ENCODE data around the gene LEFTY2. TPM values are rescaled to one million over a fixed set of nuclear protein-coding genes. Genes with fewer than 3 reads are reported as not detected.

Gene LEFTY2
- total and polyA plus RNA-seq, 10 of the 15 experiments (the other 5 are each of a cell fraction or from before 2014, with no cell fraction given): not detected

DNA sequence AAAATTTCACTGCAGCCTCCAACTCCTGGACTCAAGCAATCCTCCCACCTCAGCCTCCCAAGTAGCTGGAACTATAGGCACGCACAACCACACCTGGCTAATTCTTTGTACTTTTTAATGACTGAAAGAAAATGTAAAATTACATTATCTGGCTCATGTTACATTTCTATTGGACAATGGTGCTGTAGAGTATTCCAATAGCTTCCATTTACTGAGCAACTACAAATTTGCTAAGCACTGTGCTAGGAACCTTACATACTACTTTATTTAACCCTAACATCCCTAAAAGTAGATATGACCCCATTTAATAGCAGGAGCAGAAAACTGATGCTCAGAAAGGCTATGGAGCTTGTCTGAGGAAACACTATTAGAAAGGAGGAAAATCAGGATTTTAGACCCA, 38.4 kb upstream of the LEFTY2 start:
- Histone ChIP-seq H3K79me2 (ENCODE audit: control insufficient read depth, insufficient read depth, low read length) (no peaks in the 10 kb centered on the region), H3K9me3 (replicated peaks; ENCODE audit: control insufficient read depth, insufficient read depth, low read length) (peaks cover 15% of the 10 kb centered on the region; the same call in 2 of the 3 replicates), H3K4me1 (ENCODE audit: control insufficient read depth, insufficient read depth, low read length) (0 out of 2 replicates have a peak, but pooled peaks cover 5% of the 10 kb centered on the region), H2AFZ (ENCODE audit: control insufficient read depth, low read depth, low read length) (no peak overlapping the region), H3K27me3 (replicated peaks in 1 of 2; ENCODE audit: control insufficient read depth in 2 of 2, insufficient read depth in 2 of 2, low read length in 1 of 2) (no peaks in the 10 kb centered on the region), H3K9ac (ENCODE audit: control insufficient read depth, insufficient read depth, low read length) (no peak overlapping the region), H3K36me3 (ENCODE audit: control insufficient read depth in 2 of 2, insufficient read depth in 2 of 2, low read length in 1 of 2) (peaks cover 2 to 28% of the 10 kb centered on the region in 2 experiments), H3K27ac (ENCODE audit: control insufficient read depth, insufficient read depth) (no peak overlapping the region), H3K4me2 (ENCODE audit: control insufficient read depth, insufficient read depth) (no peak overlapping the region), H4K20me1 (ENCODE audit: control insufficient read depth, insufficient read depth) (no peaks in the 10 kb centered on the region), H3K4me3 (no peak overlapping the region)
- no TSS peak for BruUV-seq (replicated peaks)
- intact Hi-C loops (cut with micrococcal nuclease; ENCODE audit: unreplicated experiment): loop anchor here (5.0 kb wide), 1 partner anchor 143 kb away; no protein-coding TSS in a partner anchor
- DNase-seq (ENCODE audit: low read depth, low spot score) (no peak), FAIRE-seq (no peak), ATAC-seq (no peak)
- SMC1A ChIA-PET (ENCODE audit: uncharacterized antibody, unreplicated experiment): interaction anchor here (0.8 to 2.0 kb wide), 4 partner anchors 8 to 85 kb away, joined by 3 to 16 read pairs (median 8); no protein-coding TSS in a partner anchor
- POLR2A ChIA-PET: interaction anchor here (0.5 to 0.9 kb wide), 3 partner anchors 12 to 132 kb away, joined by 3 to 7 read pairs (median 4); no protein-coding TSS in a partner anchor
- TF ChIP-seq, protein P1, sequence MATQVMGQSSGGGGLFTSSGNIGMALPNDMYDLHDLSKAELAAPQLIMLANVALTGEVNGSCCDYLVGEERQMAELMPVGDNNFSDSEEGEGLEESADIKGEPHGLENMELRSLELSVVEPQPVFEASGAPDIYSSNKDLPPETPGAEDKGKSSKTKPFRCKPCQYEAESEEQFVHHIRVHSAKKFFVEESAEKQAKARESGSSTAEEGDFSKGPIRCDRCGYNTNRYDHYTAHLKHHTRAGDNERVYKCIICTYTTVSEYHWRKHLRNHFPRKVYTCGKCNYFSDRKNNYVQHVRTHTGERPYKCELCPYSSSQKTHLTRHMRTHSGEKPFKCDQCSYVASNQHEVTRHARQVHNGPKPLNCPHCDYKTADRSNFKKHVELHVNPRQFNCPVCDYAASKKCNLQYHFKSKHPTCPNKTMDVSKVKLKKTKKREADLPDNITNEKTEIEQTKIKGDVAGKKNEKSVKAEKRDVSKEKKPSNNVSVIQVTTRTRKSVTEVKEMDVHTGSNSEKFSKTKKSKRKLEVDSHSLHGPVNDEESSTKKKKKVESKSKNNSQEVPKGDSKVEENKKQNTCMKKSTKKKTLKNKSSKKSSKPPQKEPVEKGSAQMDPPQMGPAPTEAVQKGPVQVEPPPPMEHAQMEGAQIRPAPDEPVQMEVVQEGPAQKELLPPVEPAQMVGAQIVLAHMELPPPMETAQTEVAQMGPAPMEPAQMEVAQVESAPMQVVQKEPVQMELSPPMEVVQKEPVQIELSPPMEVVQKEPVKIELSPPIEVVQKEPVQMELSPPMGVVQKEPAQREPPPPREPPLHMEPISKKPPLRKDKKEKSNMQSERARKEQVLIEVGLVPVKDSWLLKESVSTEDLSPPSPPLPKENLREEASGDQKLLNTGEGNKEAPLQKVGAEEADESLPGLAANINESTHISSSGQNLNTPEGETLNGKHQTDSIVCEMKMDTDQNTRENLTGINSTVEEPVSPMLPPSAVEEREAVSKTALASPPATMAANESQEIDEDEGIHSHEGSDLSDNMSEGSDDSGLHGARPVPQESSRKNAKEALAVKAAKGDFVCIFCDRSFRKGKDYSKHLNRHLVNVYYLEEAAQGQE (IDR thresholded peaks at IDR 0.05; ENCODE audit: low read depth, low read length): no peak
- in situ Hi-C loops (cut with MboI): loop anchor here (5.0 kb wide), 1 partner anchor 502 kb away; no protein-coding TSS in a partner anchor
- CTCF ChIA-PET: interaction anchor here (0.6 to 2.3 kb wide), 8 partner anchors 8 to 511 kb away, joined by 3 to 19 read pairs (median 4); no protein-coding TSS in a partner anchor
- 100% methylated on average over 1 of the region's 1 CpG for WGBS (ENCODE audit: insufficient coverage, insufficient replicate concordance, low lambda C conversion rate, missing lambda C conversion rate)
- RAD21 ChIA-PET (ENCODE audit: unreplicated experiment): interaction anchor here (0.9 kb wide), 1 partner anchor 12 kb away, joined by 3 read pairs; no protein-coding TSS in a partner anchor
